H9 (cell line): ENCODE measurements around the gene COX8A. TPM values are rescaled to one million over a fixed set of nuclear protein-coding genes. Genes with fewer than 3 reads are reported as not detected.

Experiments used
- DNase-seq: peaks from one replicate; pipeline ENCODE4 v3.0.0-alpha.2; 2017
- H2AFZ ChIP-seq: one replicate; pipeline ENCODE4 v1.6.1; 2013; ENCODE audit warnings: mild to moderate bottlenecking, low read length, control low read depth, moderate library complexity
- H2AK5ac ChIP-seq: 2 replicates; pipeline ENCODE4 v1.6.1; 2013; ENCODE audit warnings: low read length, control low read depth, mixed read lengths; ENCODE audit not compliant: insufficient read length
- H2BK120ac ChIP-seq: one replicate; pipeline ENCODE4 v1.6.1; 2013; ENCODE audit warnings: low read depth, mild to moderate bottlenecking, low read length, control low read depth, inconsistent platforms; ENCODE audit not compliant: poor library complexity, severe bottlenecking
- H2BK12ac ChIP-seq: 2 replicates; pipeline ENCODE4 v1.6.1; 2013; ENCODE audit warnings: low read length, control low read depth, mixed read lengths, low read depth; ENCODE audit not compliant: insufficient read length
- H2BK15ac ChIP-seq: 2 replicates; pipeline ENCODE4 v1.6.1; 2013; ENCODE audit warnings: low read depth, low read length, control low read depth
- H2BK20ac ChIP-seq: one replicate; pipeline ENCODE4 v1.6.1; 2013; ENCODE audit warnings: low read depth, mild to moderate bottlenecking, low read length, control low read depth, inconsistent platforms; ENCODE audit not compliant: poor library complexity, severe bottlenecking
- H2BK5ac ChIP-seq: 2 replicates; pipeline ENCODE4 v1.6.1; 2013; ENCODE audit warnings: low read length, control low read depth, mixed read lengths; ENCODE audit not compliant: insufficient read length
- H3K14ac ChIP-seq: 2 replicates; pipeline ENCODE4 v1.6.1; 2013; ENCODE audit warnings: low read length, control low read depth; ENCODE audit not compliant: insufficient read depth
- H3K18ac ChIP-seq: 2 replicates; pipeline ENCODE4 v1.6.1; 2013; ENCODE audit warnings: low read depth, mild to moderate bottlenecking, mixed read lengths, low read length, control low read depth; ENCODE audit not compliant: insufficient read length
- H3K23ac ChIP-seq: 2 replicates; pipeline ENCODE4 v1.6.1; 2013; ENCODE audit warnings: low read length, control low read depth, mixed read lengths, low read depth; ENCODE audit not compliant: insufficient read length
- H3K23me2 ChIP-seq: 2 replicates; pipeline ENCODE4 v1.6.1; 2013; ENCODE audit warnings: low read depth, mild to moderate bottlenecking, mixed read lengths, low read length, control low read depth; ENCODE audit not compliant: insufficient read length, poor library complexity, severe bottlenecking
- H3K27ac ChIP-seq: 2 replicates; pipeline ENCODE4 v1.5.1; 2013; ENCODE audit warnings: low read length, control low read depth, mixed read lengths, low read depth; ENCODE audit not compliant: insufficient read length
- H3K27me3 ChIP-seq: 2 replicates; pipeline ENCODE4 v1.6.1; 2013; ENCODE audit warnings: low read length, control low read depth, inconsistent platforms; ENCODE audit not compliant: insufficient read depth
- H3K4ac ChIP-seq: 2 replicates; pipeline ENCODE4 v1.6.1; 2013; ENCODE audit warnings: low read depth, mild to moderate bottlenecking, control low read depth, inconsistent platforms, low read length, moderate library complexity
- H3K4me1 ChIP-seq: 2 replicates; pipeline ENCODE4 v1.6.1; 2013; ENCODE audit warnings: low read length, control low read depth, inconsistent platforms; ENCODE audit not compliant: insufficient read depth
- H3K4me2 ChIP-seq: 2 replicates; pipeline ENCODE4 v1.6.1; 2013; ENCODE audit warnings: low read length, control low read depth, mixed read lengths; ENCODE audit not compliant: insufficient read length, insufficient read depth
- H3K56ac ChIP-seq: 2 replicates; pipeline ENCODE4 v1.6.1; 2013; ENCODE audit warnings: low read depth, mild to moderate bottlenecking, mixed read lengths, low read length, control low read depth; ENCODE audit not compliant: insufficient read length
- H3K79me1 ChIP-seq: 2 replicates; pipeline ENCODE4 v1.6.1; 2013; ENCODE audit warnings: low read depth, mild to moderate bottlenecking, moderate library complexity, low read length, control low read depth, inconsistent platforms; ENCODE audit not compliant: insufficient read depth, poor library complexity, severe bottlenecking
- H3K79me2 ChIP-seq: 2 replicates; pipeline ENCODE4 v1.6.1; 2013; ENCODE audit warnings: low read length, control low read depth, inconsistent platforms; ENCODE audit not compliant: insufficient read depth
- H3K9ac ChIP-seq: 2 replicates; pipeline ENCODE4 v1.6.1; 2013; ENCODE audit warnings: low read length, control low read depth, mixed read lengths; ENCODE audit not compliant: insufficient read length; ENCODE audit errors: extremely low read depth
- H3K9me3 ChIP-seq: one replicate; pipeline ENCODE4 v1.6.1; 2013; ENCODE audit warnings: low read depth, low read length, inconsistent platforms; ENCODE audit not compliant: control insufficient read depth
- H3T11ph ChIP-seq: one replicate; pipeline ENCODE4 v1.6.1; 2013; ENCODE audit warnings: mild to moderate bottlenecking, low read length, control low read depth, inconsistent platforms
- H4K20me1 ChIP-seq: one replicate; pipeline ENCODE4 v1.6.1; 2013; ENCODE audit not compliant: control insufficient read depth, insufficient read length, insufficient read depth
- H4K5ac ChIP-seq: 2 replicates; pipeline ENCODE4 v1.6.1; 2013; ENCODE audit warnings: low read depth, mild to moderate bottlenecking, mixed read lengths, low read length, control low read depth; ENCODE audit not compliant: insufficient read length
- H4K8ac ChIP-seq: replicated peaks from 2 replicates; pipeline ENCODE4 v1.6.1; 2013; ENCODE audit warnings: low read length, control low read depth, mixed read lengths, low read depth; ENCODE audit not compliant: insufficient read length
- H4K91ac ChIP-seq: 2 replicates; pipeline ENCODE4 v1.6.1; 2013; ENCODE audit warnings: low read depth, mild to moderate bottlenecking, moderate library complexity, mixed read lengths, low read length, control low read depth; ENCODE audit not compliant: insufficient read length
- H3K27ac Mint-ChIP-seq, 3 experiments: 2 replicates in 2 of 3; 3 replicates in 1 of 3; pipeline ENCODE4 v1.8.0; 2020 to 2021; ENCODE audit warnings: mixed read lengths in 3 of 3, mild to moderate bottlenecking in 1 of 3, moderate library complexity in 1 of 3
- H3K27me3 Mint-ChIP-seq: 2 replicates; pipeline ENCODE4 v1.8.0; 2021; ENCODE audit warnings: low read depth, mild to moderate bottlenecking, moderate library complexity, mixed read lengths
- H3K36me3 Mint-ChIP-seq, 3 experiments: 2 replicates in 2 of 3; 3 replicates in 1 of 3; pipeline ENCODE4 v1.8.0; 2020 to 2021; ENCODE audit warnings: low read depth in 3 of 3, mixed read lengths in 3 of 3; ENCODE audit not compliant: insufficient read depth in 1 of 3
- H3K4me1 Mint-ChIP-seq, 2 experiments: 2 replicates each; pipeline ENCODE4 v1.8.0; 2020; ENCODE audit warnings: mixed read lengths in 2 of 2
- H3K4me3 Mint-ChIP-seq, 2 experiments: 2 replicates in 1 of 2; 3 replicates in 1 of 2; pipeline ENCODE4 v1.8.0; 2020 to 2021; ENCODE audit warnings: mild to moderate bottlenecking in 2 of 2, mixed read lengths in 2 of 2, moderate library complexity in 1 of 2
- H3K9me3 Mint-ChIP-seq, 2 experiments: 2 replicates in 1 of 2; 3 replicates in 1 of 2; pipeline ENCODE4 v1.8.0; 2020; ENCODE audit warnings: mild to moderate bottlenecking in 2 of 2, mixed read lengths in 2 of 2, moderate library complexity in 1 of 2
- CTCF ChIP-seq: fragments of 200-600 bp; sonication (generic); conservative IDR thresholded peaks from 3 replicates; pipeline ENCODE4 v1.8.0; 2021; ENCODE audit warnings: antibody characterized with exemption, mild to moderate bottlenecking
- WGBS: extraction: QIAGEN DNeasy Blood & Tissue Kit; methylation state at CpG from one replicate; pipeline ENCODE4 v1.1.7; 2013; ENCODE audit warnings: missing lambda C conversion rate, low lambda C conversion rate, mixed read lengths; ENCODE audit not compliant: insufficient read length; ENCODE audit errors: extremely low coverage; 5-methylcytosine and 5-hydroxymethylcytosine counted together
- total RNA-seq: library from RNA; stranded (reverse); gene quantifications from 2 replicates; pipeline ENCODE4 v1.2.1, GENCODE V29; 2021

Gene COX8A
- total RNA-seq, 1 experiment from 2014 or later: 429 TPM

DNA sequence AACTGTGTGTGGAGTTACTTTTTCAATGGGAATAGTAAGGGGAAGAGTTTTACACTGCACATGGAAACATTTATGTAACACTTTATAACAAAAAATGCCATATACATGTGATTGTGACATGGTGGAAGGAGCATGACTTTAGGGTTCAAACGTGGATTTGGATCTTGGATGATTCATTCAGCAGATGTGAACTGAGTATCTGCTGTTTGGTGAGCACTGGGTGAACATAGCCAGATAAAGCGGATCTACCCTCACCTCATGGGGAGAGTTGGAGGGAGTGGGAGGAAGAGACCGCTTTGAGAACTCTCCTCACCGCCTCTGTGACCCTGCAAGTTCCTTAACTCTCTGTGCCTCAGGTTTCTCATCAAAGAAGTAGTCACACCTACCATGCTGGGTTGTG, 32.5 kb upstream of the COX8A start:
- Histone ChIP-seq H3K4me2 (no peak overlapping the region), H3K79me1 (peaks cover 9% of the 10 kb centered on the region), H3K18ac (no peak overlapping the region), H3K9me3 (no peaks in the 10 kb centered on the region), H2BK12ac (no peak overlapping the region), H2BK20ac (no peak overlapping the region), H3T11ph (no peak overlapping the region), H3K9ac (no peak overlapping the region), H3K14ac (no peak overlapping the region), H4K91ac (no peak overlapping the region), H3K56ac (no peak overlapping the region), H2BK120ac (no peak overlapping the region), H3K79me2 (peaks cover 7% of the 10 kb centered on the region; the same call in 1 of the 2 replicates), H3K4me1 (no peaks in the 10 kb centered on the region), H4K20me1 (no peaks in the 10 kb centered on the region), H4K8ac (no peak overlapping the region), H3K23ac (no peak overlapping the region), H2AFZ (no peak overlapping the region), H3K4ac (no peak overlapping the region), H2AK5ac (no peak overlapping the region), H2BK5ac (no peak overlapping the region), H3K23me2 (peaks cover 11% of the 10 kb centered on the region), H2BK15ac (no peak overlapping the region), H3K27ac (no peak overlapping the region), H3K27me3 (no peaks in the 10 kb centered on the region), H4K5ac (no peak overlapping the region)
- Mint-ChIP-seq H3K27me3 (no peaks in the 10 kb centered on the region; the same call in 1 of the 2 replicates), H3K27ac (no peak overlapping the region; a peak in 1 of 7 replicates), H3K36me3 (peaks cover 3 to 18% (median 16%) of the 10 kb centered on the region in 3 experiments; a peak in 6 of 7 replicates), H3K4me3 (no peak overlapping the region), H3K9me3 (no peaks in the 10 kb centered on the region; a peak in 1 of 5 replicates), H3K4me1 (peaks cover 15 to 22% of the 10 kb centered on the region in 2 experiments)
- DNase-seq: no peak
- TF ChIP-seq CTCF: no peak
- no CpG with 5 or more reads among the region's 4 CpGs for WGBS
